GM12875 (cell line): ENCODE results near the gene LBHD2.

Experiments
- H3K4me3 ChIP-seq: one replicate; pipeline ENCODE4 v1.5.1; 2011; ENCODE audit warnings: low read depth, low read length, control low read depth
- TF ChIP-seq, protein P1 (sequence below): IDR thresholded peaks from 2 replicates; pipeline ENCODE4 v1.5.1; 2011; ENCODE audit warnings: low read depth, mild to moderate bottlenecking, control low read depth, inconsistent platforms, low read length, moderate library complexity, borderline replicate concordance; ENCODE audit not compliant: insufficient read depth

The LBHD2 gene

DNA sequence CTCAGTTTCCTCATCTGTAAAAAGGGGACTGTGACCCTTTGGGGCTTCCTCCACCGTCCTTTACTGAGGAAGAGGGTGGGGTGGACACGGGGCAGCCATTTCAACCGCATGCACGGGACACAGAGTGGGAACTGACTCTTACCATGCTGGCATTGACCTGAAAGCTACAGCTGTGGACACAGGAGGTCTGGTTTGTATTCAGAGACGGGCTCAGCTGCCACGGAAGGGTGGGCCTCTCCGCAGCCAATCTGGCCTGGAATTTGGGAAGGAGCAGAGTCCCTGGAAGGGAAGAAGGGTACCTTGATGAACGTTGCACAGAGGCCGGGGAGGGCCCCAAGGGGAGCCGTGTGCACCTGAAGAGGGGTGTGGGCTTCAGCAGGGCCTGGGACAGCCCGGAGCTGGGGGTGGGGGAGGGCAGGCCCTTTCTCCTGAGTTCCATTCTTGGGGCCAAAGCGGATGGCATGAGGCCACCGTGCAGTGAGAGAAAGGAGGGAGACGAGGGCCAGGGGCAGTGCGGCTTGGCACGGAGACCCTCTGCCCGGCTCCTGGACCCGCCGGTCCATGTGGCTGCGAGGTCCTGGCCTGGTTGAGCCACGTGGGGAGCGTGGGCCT, 53.8 kb downstream of the LBHD2 start:
- TF ChIP-seq, protein P1, sequence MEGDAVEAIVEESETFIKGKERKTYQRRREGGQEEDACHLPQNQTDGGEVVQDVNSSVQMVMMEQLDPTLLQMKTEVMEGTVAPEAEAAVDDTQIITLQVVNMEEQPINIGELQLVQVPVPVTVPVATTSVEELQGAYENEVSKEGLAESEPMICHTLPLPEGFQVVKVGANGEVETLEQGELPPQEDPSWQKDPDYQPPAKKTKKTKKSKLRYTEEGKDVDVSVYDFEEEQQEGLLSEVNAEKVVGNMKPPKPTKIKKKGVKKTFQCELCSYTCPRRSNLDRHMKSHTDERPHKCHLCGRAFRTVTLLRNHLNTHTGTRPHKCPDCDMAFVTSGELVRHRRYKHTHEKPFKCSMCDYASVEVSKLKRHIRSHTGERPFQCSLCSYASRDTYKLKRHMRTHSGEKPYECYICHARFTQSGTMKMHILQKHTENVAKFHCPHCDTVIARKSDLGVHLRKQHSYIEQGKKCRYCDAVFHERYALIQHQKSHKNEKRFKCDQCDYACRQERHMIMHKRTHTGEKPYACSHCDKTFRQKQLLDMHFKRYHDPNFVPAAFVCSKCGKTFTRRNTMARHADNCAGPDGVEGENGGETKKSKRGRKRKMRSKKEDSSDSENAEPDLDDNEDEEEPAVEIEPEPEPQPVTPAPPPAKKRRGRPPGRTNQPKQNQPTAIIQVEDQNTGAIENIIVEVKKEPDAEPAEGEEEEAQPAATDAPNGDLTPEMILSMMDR = no peak
- H3K4me3 ChIP-seq = no peak overlapping the region

DNA sequence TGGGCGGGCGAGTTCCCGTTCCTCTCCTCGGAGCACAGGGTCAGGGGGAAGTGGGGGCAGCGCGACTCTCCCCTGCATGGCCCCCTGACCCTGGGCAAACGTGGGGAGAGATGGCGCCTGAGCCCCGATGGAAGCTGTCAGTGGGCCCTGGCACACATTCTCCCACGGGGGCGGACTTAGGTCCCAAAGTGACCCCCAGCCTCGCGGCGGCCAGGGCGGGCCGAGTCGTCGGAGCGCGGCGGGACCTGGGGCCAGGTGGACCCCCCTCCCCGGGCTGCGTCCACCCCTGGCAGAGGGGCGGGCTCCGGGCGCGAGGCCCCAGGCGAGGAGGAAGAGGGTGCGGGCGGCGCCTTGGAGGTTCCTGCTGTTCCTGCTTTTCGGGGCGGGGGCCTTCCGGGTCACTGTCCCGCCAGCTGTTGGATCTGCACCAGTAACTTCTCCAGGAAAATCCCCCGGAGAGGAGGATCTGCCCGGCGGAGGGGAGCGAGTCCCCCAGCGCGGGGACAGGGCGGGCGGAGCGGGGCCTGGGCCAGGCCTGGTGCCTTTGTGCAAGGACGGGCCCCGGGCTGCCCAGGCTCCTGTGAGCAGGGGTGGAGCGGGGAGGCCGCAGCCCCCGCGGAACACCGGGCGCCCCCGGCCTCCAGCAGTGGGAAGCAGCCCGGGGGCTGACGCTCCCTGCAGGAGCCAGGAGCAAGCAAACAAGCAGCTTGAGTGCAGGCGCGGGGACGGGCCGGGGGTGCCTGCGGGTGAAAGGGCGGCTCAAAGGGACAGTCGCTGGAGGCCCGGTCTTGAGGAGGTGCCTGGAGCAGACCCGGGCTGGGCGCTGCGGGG, 54.5 kb downstream of the LBHD2 start:
- TF ChIP-seq, protein P1 = no peak
- no peak overlapping the region for H3K4me3 ChIP-seq

DNA sequence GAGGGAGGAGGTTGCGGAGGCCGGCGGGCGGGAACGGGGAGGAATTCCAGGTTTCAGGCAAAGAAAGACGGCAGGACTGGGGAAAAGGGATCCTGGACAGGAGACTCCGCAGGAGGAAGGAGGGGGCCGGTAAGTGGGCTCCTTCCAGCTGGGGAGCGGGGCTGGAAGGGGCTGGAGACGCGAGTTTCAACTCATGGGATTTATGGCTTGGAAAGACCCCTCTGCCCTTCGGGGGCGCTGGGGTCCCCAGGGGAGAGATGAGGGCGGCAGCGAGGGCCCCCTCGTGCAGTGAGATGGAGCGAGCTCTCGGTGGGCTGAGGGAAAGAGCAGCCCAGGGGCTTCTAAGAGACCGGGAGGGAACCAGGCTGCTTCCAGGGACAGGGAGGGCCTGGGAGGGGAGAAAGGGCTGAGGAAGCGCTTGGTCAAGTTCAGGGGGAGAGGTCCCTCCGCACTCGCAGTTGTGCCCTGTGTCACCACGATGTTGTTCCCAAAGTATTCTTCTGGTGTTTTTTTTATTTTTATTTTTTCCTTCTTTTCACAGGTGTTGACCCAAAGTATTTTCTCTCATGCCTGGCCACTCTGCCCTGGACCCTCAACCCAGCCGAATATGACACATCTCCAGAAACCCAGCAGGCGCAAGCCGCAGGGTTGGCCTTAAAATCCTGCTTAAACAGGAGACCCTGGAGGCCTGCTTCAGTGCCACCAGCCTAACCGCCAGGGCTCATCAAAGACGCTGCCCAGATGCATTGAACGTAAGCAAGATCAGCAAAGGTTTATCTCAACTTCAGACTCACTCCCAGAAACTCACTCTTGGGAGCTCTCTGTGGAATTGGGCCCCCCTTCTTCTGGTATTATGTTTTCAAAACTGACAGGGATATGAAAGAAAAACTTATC, 55.4 kb downstream of the LBHD2 start:
- TF ChIP-seq, protein P1 = no peak
- no peak overlapping the region for H3K4me3 ChIP-seq
